Hematopoietic multipotent progenitor cell treated with erythropoietin and hydrocortisone succinate and interleukin-3 and kit ligand, for 15 days (in vitro differentiated cells): ENCODE data around the gene JARID2.

Source experiments
- DNase-seq: peaks from one replicate; pipeline ENCODE4 v3.0.0-alpha.2; 2015; ENCODE audit warnings: low spot score

JARID2 gene

GRCh38 chr6:15464211-15464725 lies 218.4 kb downstream of the JARID2 start:
- peak; percentile 76 for DNase-seq

GRCh38 chr6:15465212-15465611 lies 219.3 kb downstream of the JARID2 start:
- DNase-seq: no peak

- no peak for DNase-seq
Observed at GRCh38 chr6:15470746-15471145, 224.9 kb downstream of the JARID2 start.

GRCh38 chr6:15472621-15473020 lies 226.8 kb downstream of the JARID2 start:
- no peak for DNase-seq

- no peak for DNase-seq
Observed at GRCh38 chr6:15473174-15473573, 227.3 kb downstream of the JARID2 start.

GRCh38 chr6:15473741-15474161 lies 227.9 kb downstream of the JARID2 start:
- DNase-seq: no peak

- DNase-seq: no peak
Observed at GRCh38 chr6:15474196-15474595, 228.3 kb downstream of the JARID2 start.

GRCh38 chr6:15475261-15475660 lies 229.4 kb downstream of the JARID2 start:
- no peak for DNase-seq

- no peak for DNase-seq
Observed at GRCh38 chr6:15475872-15476271, 230.0 kb downstream of the JARID2 start.

- no peak for DNase-seq
Observed at GRCh38 chr6:15476631-15477380, 230.9 kb downstream of the JARID2 start.

- no peak for DNase-seq
Observed at GRCh38 chr6:15477746-15478145, 231.9 kb downstream of the JARID2 start.

- DNase-seq: no peak
Observed at GRCh38 chr6:15479761-15480160, 233.9 kb downstream of the JARID2 start.

GRCh38 chr6:15480525-15480924 lies 234.7 kb downstream of the JARID2 start:
- no peak for DNase-seq

GRCh38 chr6:15481390-15482291 lies 235.8 kb downstream of the JARID2 start:
- peak; percentile 63 for DNase-seq

GRCh38 chr6:15483060-15483459 lies 237.2 kb downstream of the JARID2 start:
- DNase-seq: no peak

- no peak for DNase-seq
Observed at GRCh38 chr6:15484140-15484539, 238.3 kb downstream of the JARID2 start.

GRCh38 chr6:15484821-15485220 lies 239.0 kb downstream of the JARID2 start:
- no peak for DNase-seq

- DNase-seq: no peak
Observed at GRCh38 chr6:15485936-15486335, 240.1 kb downstream of the JARID2 start.

- DNase-seq: no peak
Observed at GRCh38 chr6:15487262-15487661, 241.4 kb downstream of the JARID2 start.

GRCh38 chr6:15489261-15489962 lies 243.5 kb downstream of the JARID2 start:
- DNase-seq: no peak

- no peak for DNase-seq
Observed at GRCh38 chr6:15490242-15491100, 244.6 kb downstream of the JARID2 start.
